Bronchial epithelial cell (primary cell): ENCODE results near the gene MEX3B. TPM values are rescaled to one million over a fixed set of nuclear protein-coding genes. Genes with fewer than 3 reads are reported as not detected.

Experiments used
- DNase-seq: peaks from one replicate; pipeline ENCODE4 v3.0.0-alpha.2; 2010; ENCODE audit warnings: low read depth
- FAIRE-seq: peaks from 2 replicates; lab custom pipeline; 2011; peaks lifted over from hg19 to GRCh38; lab: Jason Lieb, UNC
- H3K27me3 ChIP-seq: 2 replicates; pipeline ENCODE4 v1.5.1; 2011; ENCODE audit warnings: low read length; ENCODE audit not compliant: control insufficient read depth, insufficient read depth
- H3K36me3 ChIP-seq: 2 replicates; pipeline ENCODE4 v1.5.1; 2011; ENCODE audit warnings: low read length; ENCODE audit not compliant: control insufficient read depth, insufficient read depth
- H3K4me3 ChIP-seq: 2 replicates; pipeline ENCODE4 v1.5.1; 2011; ENCODE audit warnings: mild to moderate bottlenecking, low read depth, low read length, control low read depth
- CTCF ChIP-seq: IDR thresholded peaks from 2 replicates; pipeline ENCODE4 v1.5.1; 2011; ENCODE audit warnings: mild to moderate bottlenecking, moderate library complexity, low read length, control low read depth, inconsistent platforms; ENCODE audit not compliant: insufficient read depth, severe bottlenecking
- total RNA-seq: library from RNA; depleted of rRNA; stranded (reverse); fragments of >200 nt; gene quantifications from 2 replicates; pipeline ENCODE4 v1.2.1, GENCODE V29; 2014

The MEX3B gene
- total RNA-seq, 1 donor from 2014 or later: 0.79 TPM

DNA sequence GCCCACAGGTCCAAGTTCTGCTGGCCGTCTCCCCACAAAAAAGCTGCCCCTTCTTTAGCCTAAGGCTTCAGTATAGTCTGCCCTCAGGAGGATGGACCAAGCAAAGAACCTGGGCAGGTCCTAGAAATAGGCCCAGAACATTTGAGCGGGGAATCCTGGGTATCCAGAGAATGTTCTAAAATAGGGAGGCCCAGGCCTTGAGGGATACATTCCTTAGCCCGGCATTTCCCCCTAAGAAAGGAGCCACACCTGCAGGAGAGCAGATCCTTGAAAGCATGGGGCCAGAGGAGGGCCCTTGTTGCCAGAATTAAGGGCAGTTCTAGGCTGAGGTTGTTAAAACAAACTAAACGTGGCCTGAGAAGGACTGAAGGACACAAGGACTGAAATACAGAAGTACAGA, 20.6 kb upstream of the MEX3B start:
- FAIRE-seq: no peak

DNA sequence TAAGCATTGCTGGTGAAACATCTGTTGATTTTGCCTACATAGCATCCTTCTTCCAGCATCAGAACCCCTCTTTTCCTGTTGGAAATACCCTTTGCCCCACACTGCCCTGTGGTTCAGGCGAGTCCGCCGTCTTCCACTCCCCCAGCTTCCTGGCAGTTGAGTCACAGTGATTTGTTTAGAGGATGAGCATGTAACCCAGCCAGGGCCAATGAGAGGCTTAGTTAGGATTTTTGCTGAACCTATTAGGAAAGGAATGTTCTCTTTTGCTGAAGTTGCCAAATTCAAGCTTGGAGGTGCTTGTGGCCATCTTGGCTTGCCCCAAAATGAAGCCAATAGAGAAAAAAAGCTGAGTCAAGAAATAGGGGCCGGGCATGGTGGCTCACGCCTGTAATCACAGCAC, 19.0 kb upstream of the MEX3B start:
- no peak for FAIRE-seq
- no peak for DNase-seq
- no peaks in the 10 kb centered on the region for H3K36me3 ChIP-seq
- no peaks in the 10 kb centered on the region for H3K27me3 ChIP-seq
- no peak overlapping the region for H3K4me3 ChIP-seq
- no peak for TF ChIP-seq CTCF

More for the DNA sequence above, 20.6 kb upstream of the MEX3B start:
- H3K27me3 ChIP-seq: no peaks in the 10 kb centered on the region
- no peak for TF ChIP-seq CTCF
- H3K4me3 ChIP-seq: no peak overlapping the region
- no peaks in the 10 kb centered on the region for H3K36me3 ChIP-seq
- no peak for DNase-seq

DNA sequence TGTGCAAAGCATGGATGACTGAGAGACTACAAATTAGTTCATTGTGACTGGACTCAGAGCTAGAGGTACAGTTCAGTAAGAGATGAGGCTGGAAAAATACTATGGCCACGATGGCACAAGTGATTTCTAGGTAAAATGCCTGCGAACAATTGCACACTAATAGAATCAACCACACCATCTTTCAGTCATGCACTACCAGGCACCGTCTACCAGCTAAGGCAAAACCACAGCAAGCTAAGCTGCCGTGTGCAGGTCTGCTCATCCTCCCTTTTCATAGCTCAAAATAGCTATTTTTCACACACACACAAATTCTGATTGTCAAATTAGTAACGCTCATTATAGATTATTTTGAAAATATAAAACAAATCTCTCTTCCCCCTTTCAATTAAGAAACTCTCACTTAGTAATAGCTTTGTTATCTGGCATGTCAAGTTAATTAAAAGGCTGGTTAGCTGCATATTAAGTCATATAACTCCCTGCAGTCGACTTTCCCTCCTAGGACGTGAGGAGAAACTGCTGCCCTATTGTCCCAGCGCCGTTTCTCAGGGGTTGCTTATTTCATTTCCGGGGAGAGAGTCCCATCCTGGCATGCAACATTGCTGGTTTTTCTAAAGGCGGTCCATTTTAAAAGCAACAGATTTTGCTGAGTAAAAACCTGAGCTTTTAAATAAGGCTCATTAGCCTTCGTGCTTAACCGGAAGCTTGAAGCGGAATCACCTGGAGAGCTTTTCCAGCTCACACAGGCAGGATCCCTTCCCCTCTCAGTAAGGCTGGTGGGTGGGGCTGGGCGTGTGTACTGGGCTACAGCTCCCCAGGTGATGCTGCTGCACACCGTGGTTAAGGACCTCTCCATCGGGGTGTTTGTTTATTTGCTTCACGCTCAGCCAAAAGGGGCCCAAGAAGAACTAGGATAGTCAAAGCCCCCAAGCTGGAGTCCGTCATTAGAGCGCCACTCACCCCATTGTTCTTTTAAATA, 16.9 kb upstream of the MEX3B start:
- no peak for TF ChIP-seq CTCF
- H3K27me3 ChIP-seq: peaks cover 6% of the 10 kb centered on the region
- no peak for DNase-seq
- no peak overlapping the region for H3K4me3 ChIP-seq
- FAIRE-seq: peak; percentile 94
- no peaks in the 10 kb centered on the region for H3K36me3 ChIP-seq

DNA sequence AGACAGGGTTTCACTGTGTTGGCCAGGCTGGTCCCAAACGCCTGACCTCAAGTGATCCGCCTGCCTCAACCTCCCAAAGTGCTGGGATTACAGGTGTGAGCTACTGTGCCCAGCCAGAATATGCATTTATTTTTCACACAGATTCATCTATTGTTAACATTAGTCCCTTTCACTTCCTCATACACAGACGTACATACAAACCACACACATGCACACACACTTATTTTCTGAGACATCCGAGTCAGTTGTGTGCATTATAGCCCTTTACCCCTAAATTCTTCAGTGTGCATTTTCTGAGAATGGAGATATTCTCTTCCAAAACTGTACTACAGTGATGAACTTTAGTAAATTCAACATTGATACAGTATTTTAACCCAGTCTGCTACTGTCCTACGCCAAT, 15.0 kb upstream of the MEX3B start:
- FAIRE-seq (no peak), DNase-seq (no peak)
- Histone ChIP-seq H3K27me3 (peaks cover 8% of the 10 kb centered on the region), H3K4me3 (no peak overlapping the region), H3K36me3 (no peaks in the 10 kb centered on the region)
- no peak for TF ChIP-seq CTCF

DNA sequence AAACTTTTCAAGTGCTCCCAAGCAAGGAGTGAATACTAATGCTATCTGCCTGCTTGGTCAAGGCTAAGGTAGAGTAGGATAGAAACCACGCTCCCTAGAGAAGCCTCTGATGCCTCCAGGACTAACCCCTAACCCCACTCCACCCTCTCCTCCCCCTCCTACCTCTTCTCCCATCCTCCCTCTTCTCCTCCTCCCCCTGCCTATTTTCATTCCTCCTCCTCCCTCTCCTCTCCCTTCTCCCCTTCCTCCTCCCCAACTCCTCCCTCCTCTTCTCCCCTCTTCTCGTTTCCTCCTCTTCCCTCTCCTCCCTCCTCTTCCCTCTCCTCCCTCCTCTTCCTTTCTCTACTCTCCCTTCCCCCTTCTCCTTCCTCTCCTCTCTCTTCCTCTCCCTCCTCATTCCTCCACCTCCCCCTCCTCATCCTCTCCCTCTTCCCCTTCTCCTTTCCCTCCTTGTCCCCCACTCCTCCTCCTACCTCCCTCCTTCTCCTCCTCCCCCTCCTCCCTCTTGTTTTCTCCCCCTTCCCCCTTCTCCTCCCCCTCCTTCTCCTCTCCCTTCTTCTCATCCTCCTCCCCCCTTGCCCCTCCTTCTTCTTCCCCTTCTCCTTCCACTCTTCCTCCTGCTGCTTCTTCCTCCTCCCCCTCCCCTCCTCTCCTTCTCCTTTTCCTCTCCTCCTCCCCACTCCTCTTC, 12.8 kb upstream of the MEX3B start:
- peaks cover 8% of the 10 kb centered on the region for H3K27me3 ChIP-seq

More for the DNA sequence above, 12.8 kb upstream of the MEX3B start:
- Histone ChIP-seq H3K36me3 (no peaks in the 10 kb centered on the region), H3K4me3 (no peak overlapping the region)
- no peak for FAIRE-seq
- no peak for DNase-seq
- no peak for TF ChIP-seq CTCF
